SK-N-SH (cell line): ENCODE measurements around the gene RMDN2. TPM values are rescaled to one million over a fixed set of nuclear protein-coding genes. Genes with fewer than 3 reads are reported as not detected.

Experiments used
- CTCF ChIA-PET: fragments of 300-600, 350-600 bp; formaldehyde crosslinking; extraction: SDS; loops from one replicate; lab custom pipeline; 2021; lab: Yijun Ruan, JAX
- POLR2A ChIA-PET: fragments of 350-600 bp; sonication (Branson Sonifier 250); formaldehyde crosslinking; extraction: SDS; loops from one replicate; lab custom pipeline; 2020; ENCODE audit warnings: antibody characterized with exemption, inconsistent platforms; lab: Yijun Ruan, JAX
- DNase-seq: peaks from one replicate; pipeline ENCODE4 v3.0.0; 2012
- H2AFZ ChIP-seq: fragments of 200-600 bp; sonication (generic); 2 replicates; pipeline ENCODE4 v1.8.1; 2016; ENCODE audit warnings: antibody characterized with exemption, mild to moderate bottlenecking, low read depth
- H3F3A ChIP-seq: fragments of 200-600 bp; sonication (generic); replicated peaks from 2 replicates; pipeline ENCODE3; 2016; ENCODE audit warnings: antibody characterized with exemption, mild to moderate bottlenecking; ENCODE audit not compliant: insufficient read depth
- H3K27ac ChIP-seq, 2 experiments: fragments of 200-500 bp in 1 of 2; fragments of 200-600 bp in 1 of 2; sonication (Bioruptor generic) in 1 of 2; sonication (generic), shearing (Covaris generic) in 1 of 2; 2 replicates each; pipeline versions ENCODE4 v1.5.1 to v1.6.1; 2014 to 2016; ENCODE audit warnings: low read depth in 2 of 2, inconsistent platforms in 1 of 2, low read length in 1 of 2, mild to moderate bottlenecking in 1 of 2, mixed read lengths in 1 of 2
- H3K27me3 ChIP-seq: fragments of 200-600 bp; sonication (generic), shearing (Covaris generic); 2 replicates; pipeline ENCODE4 v1.6.1; 2016; ENCODE audit warnings: mixed run types; ENCODE audit not compliant: insufficient read depth
- H3K36me3 ChIP-seq, 2 experiments: fragments of 200-500 bp in 1 of 2; fragments of 200-600 bp in 1 of 2; sonication (Bioruptor generic) in 1 of 2; sonication (generic) in 1 of 2; replicated peaks in 1 of 2; 2 replicates each; pipeline versions ENCODE3 to v1.5.1; 2014 to 2016; ENCODE audit warnings: low read length in 1 of 2, mild to moderate bottlenecking in 1 of 2; ENCODE audit not compliant: insufficient read depth in 2 of 2, control insufficient read depth in 1 of 2
- H3K4me1 ChIP-seq, 2 experiments: fragments of 200-500 bp in 1 of 2; fragments of 200-600 bp in 1 of 2; sonication (Bioruptor generic) in 1 of 2; sonication (generic), shearing (Covaris generic) in 1 of 2; 2 replicates each; pipeline versions ENCODE4 v1.5.1 to v1.6.1; 2014 to 2016; ENCODE audit warnings: low read depth in 1 of 2, low read length in 1 of 2, mixed run types in 1 of 2; ENCODE audit not compliant: insufficient read depth in 2 of 2, control insufficient read depth in 1 of 2
- H3K4me2 ChIP-seq: fragments of 200-600 bp; sonication (generic), shearing (Covaris generic); 2 replicates; pipeline ENCODE4 v1.6.1; 2017; ENCODE audit warnings: mixed run types
- H3K4me3 ChIP-seq, 2 experiments: fragments of 200-500 bp in 1 of 2; fragments of 200-600 bp in 1 of 2; sonication (Bioruptor generic) in 1 of 2; sonication (generic), shearing (Covaris generic) in 1 of 2; 2 replicates each; pipeline versions ENCODE4 v1.5.1 to v1.8.1; 2014 to 2016; ENCODE audit warnings: low read depth in 2 of 2, inconsistent platforms in 1 of 2, low read length in 1 of 2, mild to moderate bottlenecking in 1 of 2, mixed read lengths in 1 of 2, moderate library complexity in 1 of 2
- H3K79me2 ChIP-seq: fragments of 200-600 bp; sonication (generic); 2 replicates; pipeline ENCODE4 v1.8.1; 2017; ENCODE audit warnings: mild to moderate bottlenecking; ENCODE audit not compliant: insufficient read depth
- H3K9ac ChIP-seq: fragments of 200-600 bp; sonication (generic); 2 replicates; pipeline ENCODE4 v1.6.1; 2017; ENCODE audit warnings: mixed run types
- H3K9me2 ChIP-seq: fragments of 200-600 bp; sonication (generic); 2 replicates; pipeline ENCODE4 v1.6.1; 2017; ENCODE audit warnings: mixed run types
- H3K9me3 ChIP-seq: fragments of 200-600 bp; sonication (generic); 2 replicates; pipeline ENCODE4 v1.6.1; 2017; ENCODE audit warnings: mixed run types, mild to moderate bottlenecking, moderate library complexity
- H4K20me1 ChIP-seq: fragments of 200-600 bp; sonication (generic); 2 replicates; pipeline ENCODE4 v1.6.1; 2017; ENCODE audit warnings: mild to moderate bottlenecking, mixed run types; ENCODE audit not compliant: insufficient read depth
- CTCF ChIP-seq: fragments of 200-600 bp; sonication (generic); IDR thresholded peaks from 2 replicates; pipeline ENCODE4 v1.6.1; 2017; ENCODE audit warnings: antibody characterized with exemption, mild to moderate bottlenecking, moderate library complexity
- EP300 ChIP-seq, 2 experiments: IDR thresholded peaks; 2 replicates each; pipeline versions ENCODE4 v1.4.0 to v1.6.1; 2012; ENCODE audit warnings: borderline replicate concordance in 1 of 2, low read depth in 1 of 2, low read length in 1 of 2
- EZH2phosphoT487 ChIP-seq: fragments of 200-600 bp; sonication (generic); IDR thresholded peaks from 2 replicates; pipeline ENCODE4 v1.6.1; 2017; ENCODE audit warnings: low read depth, mixed run types, mild to moderate bottlenecking, antibody characterized with exemption, moderate library complexity, borderline replicate concordance
- FOXJ3 ChIP-seq: sonication (generic); formaldehyde crosslinking; IDR thresholded peaks from 2 replicates; pipeline ENCODE4 v1.5.1; 2020; ENCODE audit warnings: mild to moderate bottlenecking, missing genetic modification reagents
- GATA2 ChIP-seq: sonication (generic); formaldehyde crosslinking; IDR thresholded peaks from 2 replicates; pipeline ENCODE4 v1.5.0; 2020; ENCODE audit warnings: mild to moderate bottlenecking, missing genetic modification reagents
- MAX ChIP-seq: IDR thresholded peaks from 2 replicates; pipeline ENCODE4 v1.4.0; 2012; ENCODE audit warnings: low read depth
- MEF2A ChIP-seq: IDR thresholded peaks from 2 replicates; pipeline ENCODE4 v1.4.0; 2012; ENCODE audit warnings: low read depth, borderline replicate concordance
- MXI1 ChIP-seq: IDR thresholded peaks from 2 replicates; pipeline ENCODE4 v1.6.1; 2012; ENCODE audit warnings: mild to moderate bottlenecking, low read depth, low read length, improper control_type of control experiment
- NFIC ChIP-seq: IDR thresholded peaks from 2 replicates; pipeline ENCODE4 v1.4.0; 2012; ENCODE audit warnings: borderline replicate concordance
- NRF1 ChIP-seq: IDR thresholded peaks from 2 replicates; pipeline ENCODE4 v1.6.1; 2012; ENCODE audit warnings: low read depth, mild to moderate bottlenecking, low read length
- RCOR1 ChIP-seq: fragments of 150-350 bp; IDR thresholded peaks from 2 replicates; pipeline ENCODE4 v1.6.1; 2017; ENCODE audit warnings: antibody characterized with exemption, low read length
- RFX5 ChIP-seq: IDR thresholded peaks from 2 replicates; pipeline ENCODE4 v1.6.1; 2012; ENCODE audit warnings: mild to moderate bottlenecking, improper control_type of control experiment, low read length
- SIN3A ChIP-seq: IDR thresholded peaks from 2 replicates; pipeline ENCODE4 v1.6.1; 2012; ENCODE audit warnings: low read depth, mild to moderate bottlenecking, low read length, moderate library complexity, borderline replicate concordance
- TAF1 ChIP-seq: IDR thresholded peaks from 2 replicates; pipeline ENCODE4 v1.6.1; 2012; ENCODE audit warnings: low read depth, mild to moderate bottlenecking, low read length, moderate library complexity, borderline replicate concordance
- TCF12 ChIP-seq: IDR thresholded peaks from 2 replicates; pipeline ENCODE4 v1.4.0; 2012
- USF2 ChIP-seq: fragments of 150-350 bp; IDR thresholded peaks from 2 replicates; pipeline ENCODE4 v1.6.1; 2017; ENCODE audit warnings: antibody characterized with exemption, low read length, low read depth, borderline replicate concordance
- WGBS: methylation state at CpG from one replicate; pipeline ENCODE4 v1.1.6; 2017; ENCODE audit warnings: low lambda C conversion rate; 5-methylcytosine and 5-hydroxymethylcytosine counted together
- polyA plus RNA-seq, 3 experiments: library from polyadenylated mRNA; depleted of rRNA; stranded (reverse); fragments of >200 nt; gene quantifications; 2 replicates each; pipeline ENCODE4 v1.2.3, GENCODE V29; 2012
- TF ChIP-seq, protein P1 (sequence below): fragments of 150-350 bp; IDR thresholded peaks from 2 replicates; pipeline ENCODE4 v1.6.1; 2016; ENCODE audit warnings: mild to moderate bottlenecking, low read depth, low read length

Gene RMDN2
- polyA plus RNA-seq, 1 of the 3 experiments (the other 2 are of a cell fraction), result 7.3 TPM

GRCh38 chr2:38039121-38039910 is 114.2 kb downstream of the RMDN2 start:
- Histone ChIP-seq H3K9ac (no peak overlapping the region), H3K27me3 (peaks cover 8% of the 10 kb centered on the region; the same call in 1 of the 2 replicates), H3K27ac (no peak overlapping the region), H3K4me2 (no peak overlapping the region), H3F3A (no peaks in the 10 kb centered on the region), H3K4me3 (no peak overlapping the region), H3K9me3 (no peaks in the 10 kb centered on the region), H3K9me2 (no peaks in the 10 kb centered on the region), H3K36me3 (no peaks in the 10 kb centered on the region), H3K79me2 (no peaks in the 10 kb centered on the region), H2AFZ (no peak overlapping the region), H4K20me1 (no peaks in the 10 kb centered on the region), H3K4me1 (no peaks in the 10 kb centered on the region)
- TF ChIP-seq NRF1, result no peak
- TF ChIP-seq, protein P1, sequence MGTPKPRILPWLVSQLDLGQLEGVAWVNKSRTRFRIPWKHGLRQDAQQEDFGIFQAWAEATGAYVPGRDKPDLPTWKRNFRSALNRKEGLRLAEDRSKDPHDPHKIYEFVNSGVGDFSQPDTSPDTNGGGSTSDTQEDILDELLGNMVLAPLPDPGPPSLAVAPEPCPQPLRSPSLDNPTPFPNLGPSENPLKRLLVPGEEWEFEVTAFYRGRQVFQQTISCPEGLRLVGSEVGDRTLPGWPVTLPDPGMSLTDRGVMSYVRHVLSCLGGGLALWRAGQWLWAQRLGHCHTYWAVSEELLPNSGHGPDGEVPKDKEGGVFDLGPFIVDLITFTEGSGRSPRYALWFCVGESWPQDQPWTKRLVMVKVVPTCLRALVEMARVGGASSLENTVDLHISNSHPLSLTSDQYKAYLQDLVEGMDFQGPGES, result no peak
- TF ChIP-seq EZH2phosphoT487, result no peak
- TF ChIP-seq TCF12, result no peak
- TF ChIP-seq SIN3A, result no peak
- CTCF ChIA-PET, result interaction anchor here (2.0 kb wide), 1 partner anchor 37 kb away, joined by 9 read pairs; the partner anchor contains the start of gene CYP1B1
- no peak for DNase-seq
- POLR2A ChIA-PET, result no interaction called here
- WGBS, result 77% methylated on average over 9 of the region's 9 CpGs

DNA sequence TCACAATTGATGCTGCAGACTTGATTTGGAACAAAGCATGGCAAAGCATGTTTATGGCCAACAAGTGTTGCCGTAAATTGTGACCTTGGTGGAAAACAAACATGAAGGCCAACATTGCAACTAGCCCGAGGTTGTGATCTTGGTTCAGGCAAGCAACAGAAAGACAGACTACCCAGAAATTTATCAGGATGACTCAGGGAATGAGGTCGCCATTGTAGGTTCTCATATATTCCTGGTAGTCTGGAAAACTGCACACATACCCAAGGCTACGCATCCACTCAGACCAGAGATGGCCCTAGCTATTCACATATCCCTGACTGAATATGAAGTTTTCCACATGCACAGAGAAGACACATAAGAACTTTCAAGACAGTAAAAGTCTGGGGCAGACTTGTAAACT is 120.7 kb downstream of the RMDN2 start:
- POLR2A ChIA-PET, result no interaction called here
- Histone ChIP-seq H3K4me2 (no peak overlapping the region), H3K9me3 (no peaks in the 10 kb centered on the region), H2AFZ (no peak overlapping the region), H3K9ac (no peak overlapping the region), H4K20me1 (no peaks in the 10 kb centered on the region), H3K79me2 (no peaks in the 10 kb centered on the region), H3K36me3 (no peaks in the 10 kb centered on the region), H3K4me1 (no peaks in the 10 kb centered on the region), H3K27me3 (no peaks in the 10 kb centered on the region), H3K9me2 (no peaks in the 10 kb centered on the region), H3F3A (no peaks in the 10 kb centered on the region), H3K4me3 (no peak overlapping the region), H3K27ac (no peak overlapping the region)
- DNase-seq, result no peak
- CTCF ChIA-PET, result interaction anchor here (0.9 to 2.3 kb wide), 3 partner anchors 9 to 64 kb away, joined by 3 to 13 read pairs (median 3); partner anchors contain the start of gene CYP1B1
- TF ChIP-seq RCOR1, result no peak
- no peak for TF ChIP-seq MEF2A
- TF ChIP-seq MXI1, result no peak
- WGBS, result 67% methylated on average over 4 of the region's 4 CpGs

- 63% methylated on average over 3 of the region's 3 CpGs for WGBS
- TF ChIP-seq NFIC (no peak), CTCF (no peak), EP300 (IDR thresholded peaks at IDR 0.05; ENCODE audit: borderline replicate concordance in 1 of 2, low read depth in 1 of 2, low read length in 1 of 2) (no peak), FOXJ3 (CRISPR knock-in tag) (no peak), TAF1 (no peak), EZH2phosphoT487 (no peak), SIN3A (no peak), USF2 (no peak), MAX (no peak), GATA2 (CRISPR knock-in tag) (no peak), MXI1 (no peak), RFX5 (no peak)
These were observed 131.1 kb downstream of the RMDN2 start for GRCh38 chr2:38056216-38056615.

More at GRCh38 chr2:38056216-38056615, 131.1 kb downstream of the RMDN2 start:
- Histone ChIP-seq H3K27me3 (no peaks in the 10 kb centered on the region), H3K4me3 (no peak overlapping the region), H3K79me2 (no peaks in the 10 kb centered on the region), H3K4me2 (no peak overlapping the region), H3F3A (no peaks in the 10 kb centered on the region), H4K20me1 (no peaks in the 10 kb centered on the region), H2AFZ (no peak overlapping the region), H3K36me3 (no peaks in the 10 kb centered on the region), H3K9me2 (no peaks in the 10 kb centered on the region), H3K9me3 (no peaks in the 10 kb centered on the region), H3K4me1 (no peaks in the 10 kb centered on the region), H3K9ac (no peak overlapping the region), H3K27ac (no peak overlapping the region)
- POLR2A ChIA-PET, result no interaction called here
- DNase-seq, result no peak
- CTCF ChIA-PET, result interaction anchor here (6.8 kb wide), 1 partner anchor 20 kb away, joined by 44 read pairs; the partner anchor contains the start of gene CYP1B1
